ENCODE results near the gene LY6G6C.

Gene LY6G6C

GRCh38 chr6:31725502-31726350 is 4.2 kb upstream of the LY6G6C start:
- Histone ChIP-seq H3K4me1 (ENCODE audit: control insufficient read depth, insufficient read depth, low read length, poor library complexity, severe bottlenecking) (peaks cover 16% of the 10 kb centered on the region), H3K27ac (ENCODE audit: insufficient read depth, low read length, poor library complexity, severe bottlenecking) (no peak overlapping the region)

GRCh38 chr6:31723980-31724691 is 2.6 kb upstream of the LY6G6C start:
- H3K4me3 ChIP-seq (ENCODE audit: insufficient read depth, low read depth, low read length, poor library complexity, severe bottlenecking): no peak overlapping the region
- DNase-seq: no peak
- no peaks in the 10 kb centered on the region for H3K9me3 ChIP-seq (ENCODE audit: control insufficient read depth, low read length)
- no peaks in the 10 kb centered on the region for H3K27me3 ChIP-seq (replicated peaks; ENCODE audit: control insufficient read depth, insufficient read depth, low read length, poor library complexity, severe bottlenecking)
- peaks cover 8% of the 10 kb centered on the region for H3K4me1 ChIP-seq (ENCODE audit: control insufficient read depth, insufficient read depth, low read length, poor library complexity, severe bottlenecking)
- H3K36me3 ChIP-seq (ENCODE audit: control insufficient read depth, insufficient read depth, low read length): no peaks in the 10 kb centered on the region
- H3K27ac ChIP-seq (ENCODE audit: insufficient read depth, low read length, poor library complexity, severe bottlenecking): no peak overlapping the region

More at GRCh38 chr6:31725502-31726350, 4.2 kb upstream of the LY6G6C start:
- H3K36me3 ChIP-seq (ENCODE audit: control insufficient read depth, insufficient read depth, low read length): no peaks in the 10 kb centered on the region
- DNase-seq: no peak
- no peak overlapping the region for H3K4me3 ChIP-seq (ENCODE audit: insufficient read depth, low read depth, low read length, poor library complexity, severe bottlenecking)
- H3K9me3 ChIP-seq (ENCODE audit: control insufficient read depth, low read length): no peaks in the 10 kb centered on the region
- no peaks in the 10 kb centered on the region for H3K27me3 ChIP-seq (replicated peaks; ENCODE audit: control insufficient read depth, insufficient read depth, low read length, poor library complexity, severe bottlenecking)

- Histone ChIP-seq H3K27me3 (replicated peaks; ENCODE audit: control insufficient read depth, insufficient read depth, low read length, poor library complexity, severe bottlenecking) (no peaks in the 10 kb centered on the region), H3K9me3 (ENCODE audit: control insufficient read depth, low read length) (no peaks in the 10 kb centered on the region), H3K4me1 (ENCODE audit: control insufficient read depth, insufficient read depth, low read length, poor library complexity, severe bottlenecking) (peaks cover under 1% of the 10 kb centered on the region), H3K27ac (ENCODE audit: insufficient read depth, low read length, poor library complexity, severe bottlenecking) (no peak within 1 kb of the TSS), H3K36me3 (ENCODE audit: control insufficient read depth, insufficient read depth, low read length) (no peaks in the 10 kb centered on the region), H3K4me3 (ENCODE audit: insufficient read depth, low read depth, low read length, poor library complexity, severe bottlenecking) (no peak within 1 kb of the TSS)
- DNase-seq: no peak
These were observed 1.9 kb upstream of the LY6G6C start, which contains the start of gene MPIG6B for GRCh38 chr6:31723245-31723979. Gene MPIG6B (plus strand): TSS chr6:31723373. CDS start chr6:31723384, 11 bp downstream.

GRCh38 chr6:31722173-31722572 is 627 bp upstream of the LY6G6C start:
- no peak overlapping the region for H3K4me3 ChIP-seq (ENCODE audit: insufficient read depth, low read depth, low read length, poor library complexity, severe bottlenecking)
- DNase-seq: no peak
- H3K4me1 ChIP-seq (ENCODE audit: control insufficient read depth, insufficient read depth, low read length, poor library complexity, severe bottlenecking): no peaks in the 10 kb centered on the region
- no peaks in the 10 kb centered on the region for H3K9me3 ChIP-seq (ENCODE audit: control insufficient read depth, low read length)
- H3K36me3 ChIP-seq (ENCODE audit: control insufficient read depth, insufficient read depth, low read length): no peaks in the 10 kb centered on the region
- no peak overlapping the region for H3K27ac ChIP-seq (ENCODE audit: insufficient read depth, low read length, poor library complexity, severe bottlenecking)
- H3K27me3 ChIP-seq (replicated peaks; ENCODE audit: control insufficient read depth, insufficient read depth, low read length, poor library complexity, severe bottlenecking): no peaks in the 10 kb centered on the region

- Histone ChIP-seq H3K9me3 (ENCODE audit: control insufficient read depth, low read length) (no peaks in the 10 kb centered on the region), H3K4me1 (ENCODE audit: control insufficient read depth, insufficient read depth, low read length, poor library complexity, severe bottlenecking) (no peaks in the 10 kb centered on the region), H3K27me3 (replicated peaks; ENCODE audit: control insufficient read depth, insufficient read depth, low read length, poor library complexity, severe bottlenecking) (no peaks in the 10 kb centered on the region), H3K27ac (ENCODE audit: insufficient read depth, low read length, poor library complexity, severe bottlenecking) (no peak overlapping the region), H3K36me3 (ENCODE audit: control insufficient read depth, insufficient read depth, low read length) (no peaks in the 10 kb centered on the region), H3K4me3 (ENCODE audit: insufficient read depth, low read depth, low read length, poor library complexity, severe bottlenecking) (no peak overlapping the region)
- no peak for DNase-seq
These were observed 1.3 kb downstream of the LY6G6C start for GRCh38 chr6:31720196-31720770.

- Histone ChIP-seq H3K4me1 (ENCODE audit: control insufficient read depth, insufficient read depth, low read length, poor library complexity, severe bottlenecking) (no peaks in the 10 kb centered on the region), H3K27ac (ENCODE audit: insufficient read depth, low read length, poor library complexity, severe bottlenecking) (no peak overlapping the region), H3K27me3 (replicated peaks; ENCODE audit: control insufficient read depth, insufficient read depth, low read length, poor library complexity, severe bottlenecking) (no peaks in the 10 kb centered on the region), H3K4me3 (ENCODE audit: insufficient read depth, low read depth, low read length, poor library complexity, severe bottlenecking) (no peak overlapping the region), H3K9me3 (ENCODE audit: control insufficient read depth, low read length) (no peaks in the 10 kb centered on the region), H3K36me3 (ENCODE audit: control insufficient read depth, insufficient read depth, low read length) (no peaks in the 10 kb centered on the region)
- no peak for DNase-seq
These were observed 2.5 kb downstream of the LY6G6C start for GRCh38 chr6:31719001-31719400.

- no peaks in the 10 kb centered on the region for H3K4me1 ChIP-seq (ENCODE audit: control insufficient read depth, insufficient read depth, low read length, poor library complexity, severe bottlenecking)
- no peak overlapping the region for H3K27ac ChIP-seq (ENCODE audit: insufficient read depth, low read length, poor library complexity, severe bottlenecking)
- H3K9me3 ChIP-seq (ENCODE audit: control insufficient read depth, low read length): no peaks in the 10 kb centered on the region
- H3K36me3 ChIP-seq (ENCODE audit: control insufficient read depth, insufficient read depth, low read length): no peaks in the 10 kb centered on the region
- no peak overlapping the region for H3K4me3 ChIP-seq (ENCODE audit: insufficient read depth, low read depth, low read length, poor library complexity, severe bottlenecking)
- no peak for DNase-seq
- H3K27me3 ChIP-seq (replicated peaks; ENCODE audit: control insufficient read depth, insufficient read depth, low read length, poor library complexity, severe bottlenecking): no peaks in the 10 kb centered on the region
These were observed 3.3 kb downstream of the LY6G6C start for GRCh38 chr6:31718265-31718664.

GRCh38 chr6:31717499-31718222 is 3.9 kb downstream of the LY6G6C start:
- H3K9me3 ChIP-seq (ENCODE audit: control insufficient read depth, low read length): no peaks in the 10 kb centered on the region
- H3K27ac ChIP-seq (ENCODE audit: insufficient read depth, low read length, poor library complexity, severe bottlenecking): no peak overlapping the region
- H3K4me1 ChIP-seq (ENCODE audit: control insufficient read depth, insufficient read depth, low read length, poor library complexity, severe bottlenecking): no peaks in the 10 kb centered on the region
- no peaks in the 10 kb centered on the region for H3K36me3 ChIP-seq (ENCODE audit: control insufficient read depth, insufficient read depth, low read length)
- no peak for DNase-seq
- H3K4me3 ChIP-seq (ENCODE audit: insufficient read depth, low read depth, low read length, poor library complexity, severe bottlenecking): no peak overlapping the region
- H3K27me3 ChIP-seq (replicated peaks; ENCODE audit: control insufficient read depth, insufficient read depth, low read length, poor library complexity, severe bottlenecking): no peaks in the 10 kb centered on the region
